Ishikawa (cell line): Measurements from ENCODE around the gene CANT1.

Experiments used
- CEBPB ChIP-seq: IDR thresholded peaks from 2 replicates; pipeline ENCODE4 v1.6.1; 2012
- EGR1 ChIP-seq: IDR thresholded peaks from 2 replicates; pipeline ENCODE4 v1.6.1; 2012
- EP300 ChIP-seq: IDR thresholded peaks from 2 replicates; pipeline ENCODE4 v1.6.1; 2012; ENCODE audit warnings: borderline replicate concordance
- MAX ChIP-seq: IDR thresholded peaks from 2 replicates; pipeline ENCODE4 v1.6.1; 2012
- NFIC ChIP-seq: IDR thresholded peaks from 2 replicates; pipeline ENCODE4 v1.6.1; 2012
- RAD21 ChIP-seq: IDR thresholded peaks from 2 replicates; pipeline ENCODE4 v1.6.1; 2012; ENCODE audit warnings: low read depth
- REST ChIP-seq: IDR thresholded peaks from 2 replicates; pipeline ENCODE4 v1.6.1; 2012; ENCODE audit warnings: low read depth, mild to moderate bottlenecking
- TAF1 ChIP-seq: IDR thresholded peaks from 2 replicates; pipeline ENCODE4 v1.6.1; 2012; ENCODE audit warnings: low read depth, mild to moderate bottlenecking
- YY1 ChIP-seq: IDR thresholded peaks from 2 replicates; pipeline ENCODE4 v1.6.1; 2012; ENCODE audit warnings: low read depth
- ZBTB7A ChIP-seq: IDR thresholded peaks from 2 replicates; pipeline ENCODE4 v1.6.1; 2012; ENCODE audit warnings: low read depth

GRCh38 chr17:78996781-78997201 is 12.8 kb downstream of the CANT1 start:
- TF ChIP-seq RAD21 (no peak), REST (no peak), MAX (no peak), CEBPB (no peak), ZBTB7A (no peak), EP300 (no peak), TAF1 (no peak), NFIC (no peak), EGR1 (no peak), YY1 (no peak)
